Activated CD8-positive, alpha-beta memory T cell treated with anti-CD3 and anti-CD28 coated beads, Interleukin-2, amount 50 U/mL, for 1 hour (primary cell): Measurements from ENCODE around the gene ZNF22.

ENCODE experiments used
- DNase-seq: peaks from one replicate; pipeline ENCODE4 v3.0.0-alpha.2; 2020; ENCODE audit errors: extremely low read depth

ZNF22 gene

DNA sequence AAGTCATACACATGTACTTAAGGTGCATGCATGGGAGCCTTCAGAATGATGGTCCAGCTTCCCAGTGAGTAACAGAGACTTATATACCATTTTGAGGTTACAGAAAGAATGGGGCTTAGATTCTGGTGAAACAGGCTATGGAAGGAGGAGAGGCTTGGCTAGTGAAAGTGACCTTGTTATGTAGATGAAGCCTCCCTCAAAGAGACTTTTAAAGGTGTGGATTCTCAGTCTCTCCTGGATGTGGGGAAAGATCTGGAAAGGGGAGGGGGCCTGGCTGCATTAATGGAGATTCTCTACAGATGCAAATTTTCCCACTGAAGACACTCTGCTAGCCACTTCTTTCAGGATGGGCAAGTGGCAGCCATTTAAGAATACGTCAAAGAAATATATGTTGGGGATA lies 35.6 kb upstream of the ZNF22 start:
- no peak for DNase-seq

DNA sequence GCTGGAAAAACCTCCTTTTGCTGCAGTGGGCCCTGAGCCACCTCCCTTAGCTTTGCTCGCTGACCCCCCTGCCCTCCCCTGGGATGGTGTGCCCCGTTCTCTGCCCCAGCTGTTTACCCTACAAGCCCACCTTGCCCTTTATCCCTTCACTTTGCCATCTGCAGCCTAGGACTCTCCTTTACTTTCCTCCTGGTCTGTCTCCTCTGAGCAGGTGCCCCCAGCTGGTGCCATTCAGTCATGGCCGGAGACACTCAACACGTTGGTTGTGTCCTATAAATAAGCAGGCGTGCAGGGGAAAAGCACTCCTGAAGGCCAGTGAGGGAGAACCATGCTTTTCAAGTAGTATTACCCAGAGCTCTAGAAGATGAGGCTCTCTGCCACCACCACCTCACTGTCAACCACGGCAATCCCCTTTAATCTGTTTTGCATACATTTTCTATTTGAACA lies 35.0 kb upstream of the ZNF22 start:
- DNase-seq, result no peak

GRCh38 chr10:44966129-44966815 lies 34.5 kb upstream of the ZNF22 start:
- DNase-seq, result no peak

DNA sequence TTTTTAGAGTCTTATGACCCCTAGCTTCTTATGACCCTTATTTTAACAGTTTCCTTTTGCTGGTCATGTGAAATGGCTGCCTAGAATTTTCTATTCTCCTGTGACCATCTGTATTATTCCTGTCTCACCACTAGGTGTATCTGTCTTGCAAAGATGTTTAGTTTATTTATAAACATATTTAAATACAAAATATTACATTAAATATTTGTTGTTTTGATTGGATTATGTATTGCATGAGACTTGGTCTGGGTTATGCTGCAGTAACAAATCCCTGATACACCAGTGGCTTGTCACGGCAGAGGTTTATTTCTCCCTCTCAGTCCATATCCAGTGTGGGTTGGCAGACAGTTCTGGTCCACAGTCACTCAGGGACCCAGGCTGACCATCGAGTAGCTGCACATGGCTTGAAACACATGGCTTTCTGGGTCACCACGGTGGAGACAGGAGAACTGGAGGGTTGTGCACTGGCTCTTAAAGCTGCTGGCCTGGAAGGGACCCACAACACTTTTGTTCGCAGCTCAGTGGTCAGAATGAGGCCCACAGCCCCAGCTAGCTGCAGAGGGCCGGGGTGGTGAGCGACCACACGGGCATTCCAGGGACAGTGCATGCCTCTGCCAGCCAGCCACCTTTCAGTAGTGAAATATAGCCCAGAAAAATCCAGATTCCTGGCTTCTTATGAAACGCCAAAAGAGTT lies 33.8 kb upstream of the ZNF22 start:
- DNase-seq, result no peak

DNA sequence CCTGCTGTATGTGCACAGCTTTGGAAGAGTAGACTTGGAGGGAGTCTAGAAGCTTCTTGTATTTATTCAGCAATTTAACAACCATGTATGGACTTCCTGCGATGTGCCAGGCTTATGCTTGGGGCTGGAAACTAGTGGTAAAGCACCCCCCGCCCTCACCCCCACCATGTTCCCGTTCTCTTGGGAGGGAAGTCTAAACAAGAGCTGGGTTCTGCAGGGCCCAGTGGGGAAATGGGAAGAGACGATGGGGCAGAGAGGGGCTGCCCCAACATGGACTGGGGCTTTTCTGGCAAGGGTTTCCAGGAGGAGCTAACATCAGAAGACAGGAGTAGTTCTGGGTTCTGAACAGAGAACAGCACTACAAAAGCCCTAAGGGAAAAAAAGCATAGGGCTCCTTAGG lies 33.1 kb upstream of the ZNF22 start:
- no peak for DNase-seq

GRCh38 chr10:44968091-44968490 lies 32.6 kb upstream of the ZNF22 start:
- no peak for DNase-seq

DNA sequence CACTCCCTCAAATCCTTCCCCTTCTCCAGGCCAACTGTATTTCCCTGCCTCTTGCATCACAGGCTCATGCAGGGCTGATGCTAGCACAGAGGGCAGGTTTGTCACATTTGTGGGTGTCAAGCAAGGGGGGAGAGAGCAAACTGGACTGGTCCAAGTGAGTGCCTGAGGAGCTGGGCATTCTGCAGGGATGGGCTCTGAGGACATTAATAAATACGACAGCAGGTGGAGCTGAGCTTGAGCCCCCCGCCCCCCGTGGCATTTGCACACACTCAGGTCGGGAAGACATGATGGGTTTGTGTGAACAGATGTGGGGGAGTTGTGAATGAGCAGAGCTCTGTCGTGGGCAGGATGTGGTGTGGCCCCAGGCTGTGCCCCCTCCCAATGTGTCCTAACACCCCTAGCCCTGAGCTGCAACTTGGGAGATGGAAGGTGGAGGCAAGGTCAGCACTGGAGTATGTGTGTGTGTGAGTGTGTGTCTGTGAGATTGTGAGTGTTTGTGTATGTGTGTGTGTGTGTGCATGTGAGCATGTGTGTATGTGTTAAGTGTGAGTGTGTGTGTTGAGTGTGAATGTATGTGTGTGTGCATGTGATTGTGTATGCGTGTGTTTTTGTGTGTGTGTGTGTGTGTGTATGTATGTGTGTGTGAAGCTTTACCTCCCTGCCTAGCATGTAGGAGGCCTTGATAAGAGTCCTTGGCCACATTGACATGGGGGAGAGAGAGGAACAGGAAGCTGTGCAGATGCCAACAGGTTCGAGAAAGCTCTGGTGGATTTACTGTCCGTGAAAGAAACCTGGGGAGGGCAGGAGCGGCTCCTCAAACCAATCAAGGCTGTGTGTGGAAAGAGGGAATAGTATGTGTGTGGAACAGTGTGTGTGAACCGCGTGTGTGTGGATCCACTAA lies 32.0 kb upstream of the ZNF22 start:
- DNase-seq, result no peak

DNA sequence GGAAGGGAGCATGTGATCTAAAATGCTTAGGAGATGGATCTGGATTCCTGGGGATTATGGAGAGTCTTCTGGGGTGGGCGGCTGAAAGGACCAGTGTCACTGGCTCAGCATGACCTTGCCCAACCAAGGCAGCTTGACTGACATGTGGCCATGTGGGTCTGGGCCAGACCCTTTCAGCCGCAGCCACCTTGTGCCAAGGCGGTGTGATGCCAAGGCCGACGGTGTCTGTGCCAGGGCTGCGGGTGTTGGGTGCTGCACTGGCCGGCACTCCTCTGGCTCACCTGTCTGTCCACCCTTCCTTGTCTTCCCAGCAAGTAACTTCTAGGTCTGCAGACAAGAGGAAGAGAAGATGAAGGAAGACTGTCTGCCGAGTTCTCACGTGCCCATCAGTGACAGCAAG lies 30.9 kb upstream of the ZNF22 start:
- DNase-seq, result no peak

GRCh38 chr10:44970812-44971395 lies 29.8 kb upstream of the ZNF22 start:
- no peak for DNase-seq

- DNase-seq, result no peak
These were observed 29.3 kb upstream of the ZNF22 start for GRCh38 chr10:44971434-44971833.

DNA sequence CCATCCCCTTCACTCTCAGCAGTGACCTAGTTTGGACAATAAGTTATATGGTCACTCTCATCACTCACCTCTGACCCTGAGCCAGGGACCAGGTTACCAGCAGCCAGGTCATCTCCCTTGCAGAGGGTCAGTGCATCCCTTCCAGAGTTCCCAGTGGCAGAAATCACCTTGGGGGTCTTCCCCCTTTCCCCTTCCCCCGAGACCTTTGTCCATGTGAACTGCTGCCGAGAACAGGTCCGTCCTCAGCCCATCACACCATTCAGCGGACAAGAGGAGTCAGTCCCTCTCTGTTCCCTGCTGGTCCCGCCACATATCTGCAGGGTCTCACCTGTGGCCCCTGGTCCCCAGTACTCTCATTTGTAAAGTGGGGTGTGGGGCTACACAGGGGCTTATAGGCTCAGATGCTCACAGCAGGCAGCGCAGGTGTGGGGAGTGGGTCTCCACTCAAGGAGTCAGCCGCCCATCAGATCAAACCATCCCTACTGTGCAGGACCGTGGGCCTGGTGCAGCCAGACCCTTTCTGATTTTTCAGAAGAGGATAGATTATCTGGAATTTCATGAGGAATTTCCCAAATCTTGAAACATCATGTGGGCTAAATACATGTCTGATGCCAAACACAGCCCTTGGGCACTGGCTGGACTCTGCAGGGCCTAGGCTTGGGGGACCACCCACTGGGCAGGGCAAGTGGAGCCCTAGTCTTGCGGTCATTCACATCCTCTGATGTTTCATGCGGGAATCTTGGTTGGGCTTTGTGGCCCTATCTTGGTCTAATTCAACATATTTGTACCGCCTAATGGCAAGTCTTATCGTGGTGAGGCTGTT lies 28.6 kb upstream of the ZNF22 start:
- DNase-seq, result no peak

DNA sequence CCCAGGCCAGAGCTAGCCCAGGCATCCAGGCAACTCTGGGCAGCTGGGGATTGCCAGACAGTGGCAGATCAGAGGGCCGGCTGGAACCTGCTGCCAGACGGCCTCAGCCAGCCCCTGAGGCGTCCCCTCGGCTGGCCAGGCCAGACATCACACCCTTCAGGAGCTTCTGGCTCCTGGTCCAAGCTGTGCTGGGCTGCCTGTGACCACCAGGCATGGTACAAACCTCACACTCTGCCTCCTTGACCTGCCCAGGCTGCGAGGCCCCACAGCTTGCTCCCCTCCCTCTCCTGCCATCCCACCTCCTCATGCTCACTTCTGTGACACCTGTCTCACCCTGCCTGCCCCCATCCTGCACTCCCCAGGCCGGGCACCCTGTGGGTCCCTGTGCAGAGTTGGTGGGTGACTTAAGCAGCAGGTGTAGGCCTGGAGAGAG lies 27.8 kb upstream of the ZNF22 start:
- no peak for DNase-seq

DNA sequence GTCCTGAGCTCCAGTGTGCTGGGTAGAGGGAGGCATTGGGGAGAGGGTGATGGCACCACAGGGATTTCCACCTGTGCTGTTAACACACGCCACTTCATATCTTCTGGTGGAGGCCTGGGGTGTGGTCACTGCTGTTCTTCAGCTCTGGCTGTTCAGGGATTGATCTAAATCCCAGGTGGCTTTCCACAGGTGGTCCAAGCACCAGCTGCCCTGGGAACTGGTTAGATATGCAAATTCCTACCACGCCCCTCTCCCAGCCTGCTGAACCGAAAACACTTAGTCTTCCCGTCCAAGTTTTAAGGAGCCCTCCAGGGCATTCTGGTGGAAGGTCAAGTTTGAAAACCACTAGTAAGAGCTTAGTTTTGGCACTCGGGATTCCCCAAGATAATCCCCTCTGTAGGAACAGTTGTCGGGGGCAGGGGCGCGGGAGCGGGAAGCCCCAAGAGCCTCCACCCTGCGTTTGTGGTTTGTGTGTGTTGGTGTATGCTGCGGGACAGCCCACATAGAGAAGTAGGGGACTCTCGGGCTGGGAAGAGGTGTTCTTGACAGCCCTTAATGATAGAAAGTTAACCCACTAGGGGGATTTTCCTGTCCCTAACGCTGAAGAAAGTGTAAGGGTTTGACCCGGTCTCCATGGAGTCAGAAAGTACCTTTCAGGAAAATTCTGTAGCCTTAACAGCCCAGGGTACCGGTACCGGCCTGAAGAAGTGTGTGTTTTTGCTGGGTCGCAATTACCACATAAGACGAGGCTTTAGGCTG lies 27.2 kb upstream of the ZNF22 start:
- no peak for DNase-seq

- no peak for DNase-seq
These were observed 26.6 kb upstream of the ZNF22 start for GRCh38 chr10:44974082-44974627.

- DNase-seq, result no peak
These were observed 25.9 kb upstream of the ZNF22 start for GRCh38 chr10:44974628-44975430.

- no peak for DNase-seq
These were observed 25.0 kb upstream of the ZNF22 start for GRCh38 chr10:44975431-44976331.

- DNase-seq, result no peak
These were observed 24.1 kb upstream of the ZNF22 start for GRCh38 chr10:44976352-44977198.
